GM19452 (cell line): ENCODE measurements around the gene NPAS1.
"Not testable (repeated sequence)": the region's sequence is repeated elsewhere in the genome, so short reads cannot be mapped to it uniquely, and the experiment has no call there.

Source experiments
- ATAC-seq: cut with Tn5 transposase; IDR thresholded peaks from one replicate; pipeline ENCODE4 v1.9.1; 2021; ENCODE audit not compliant: unreplicated experiment

Gene NPAS1

DNA sequence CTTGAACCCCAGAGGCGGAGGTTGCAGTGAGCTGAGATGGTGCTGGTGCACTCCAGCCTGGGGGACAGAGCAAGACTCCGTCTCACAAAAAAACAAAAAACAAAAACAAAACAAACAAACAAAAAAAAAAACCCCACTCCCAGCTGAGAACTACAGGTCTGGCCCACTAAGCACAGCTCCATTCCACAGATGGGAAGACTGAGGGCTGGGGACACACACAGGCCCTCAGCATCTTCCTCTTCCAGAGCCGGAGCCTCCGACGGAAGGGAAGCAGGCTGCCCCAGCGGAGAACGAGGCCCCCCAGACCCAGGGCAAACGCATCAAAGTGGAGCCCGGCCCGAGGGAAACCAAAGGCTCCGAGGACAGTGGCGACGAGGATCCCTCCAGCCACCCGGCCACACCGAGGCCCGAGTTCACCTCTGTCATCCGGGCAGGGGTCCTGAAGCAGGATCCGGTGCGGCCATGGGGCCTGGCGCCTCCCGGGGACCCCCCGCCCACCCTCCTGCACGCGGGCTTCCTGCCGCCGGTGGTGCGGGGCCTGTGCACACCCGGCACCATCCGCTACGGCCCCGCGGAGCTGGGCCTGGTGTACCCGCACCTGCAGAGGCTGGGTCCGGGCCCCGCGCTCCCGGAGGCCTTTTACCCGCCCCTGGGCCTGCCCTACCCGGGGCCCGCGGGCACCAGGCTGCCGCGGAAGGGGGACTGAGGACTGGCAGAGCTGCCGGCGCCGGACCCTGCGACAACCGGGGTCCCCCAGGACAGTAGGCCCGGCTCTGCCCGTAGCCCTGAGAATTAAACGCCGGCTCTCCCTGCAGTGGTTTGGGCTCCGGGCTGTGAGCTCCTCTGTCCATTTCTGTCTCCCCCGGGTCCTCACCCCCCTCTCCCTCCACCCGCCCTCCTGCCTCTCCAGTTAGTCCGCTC is 25.6 kb downstream of the NPAS1 start:
- ATAC-seq: no peak

DNA sequence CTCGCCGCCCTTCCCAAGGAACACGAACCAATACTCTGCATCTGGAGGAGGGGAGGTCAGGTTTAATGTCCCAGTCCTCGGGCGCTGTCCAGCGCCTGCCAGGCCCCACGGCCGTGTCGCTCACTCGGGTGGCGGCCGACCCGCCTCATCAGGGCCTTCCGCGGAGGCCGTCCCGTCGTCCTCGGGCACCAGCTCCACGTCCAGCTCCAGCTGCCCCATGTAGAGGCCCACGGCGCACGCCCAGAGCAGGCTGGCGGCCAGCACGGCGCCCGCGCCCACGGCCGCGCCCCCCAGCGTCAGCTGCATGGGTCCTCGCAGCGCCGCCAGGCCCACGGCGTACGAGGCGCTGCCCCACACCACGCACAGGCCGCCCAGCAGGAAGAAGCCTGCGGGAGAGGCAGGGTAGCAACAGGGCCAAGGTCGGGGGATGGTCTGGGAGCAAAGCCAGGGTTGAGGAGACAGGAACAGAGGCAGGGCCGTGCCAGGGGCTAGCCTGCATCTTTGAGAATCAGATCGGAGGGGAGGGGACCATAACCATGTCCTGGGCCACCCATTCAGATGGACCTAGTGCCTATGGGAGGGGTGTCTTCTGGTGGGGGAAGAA is 26.3 kb downstream of the NPAS1 start:
- no peak for ATAC-seq

DNA sequence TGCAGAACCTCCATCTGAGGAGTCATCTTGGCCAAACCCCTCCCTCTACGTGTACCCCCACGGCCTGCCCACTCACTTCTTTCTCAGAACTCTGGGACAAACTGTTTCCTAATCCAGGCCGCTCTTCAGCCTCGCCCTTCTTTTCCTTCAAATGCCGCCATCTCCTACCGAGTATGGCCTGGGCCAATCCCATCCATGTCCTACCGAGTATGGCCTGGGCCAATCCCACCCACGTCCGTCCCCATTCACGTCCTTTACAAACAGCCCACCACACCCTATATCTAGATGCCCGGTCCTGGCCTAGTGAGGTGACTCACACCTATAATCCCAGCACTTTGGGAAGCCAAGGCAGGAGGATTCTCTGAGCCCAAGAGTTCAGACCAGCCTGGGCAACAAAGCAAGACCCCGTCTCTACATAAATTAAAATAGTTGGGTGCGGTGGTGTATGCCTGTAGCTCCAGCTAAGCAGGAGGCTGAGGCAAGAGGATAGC is 27.7 kb downstream of the NPAS1 start:
- ATAC-seq: no peak

DNA sequence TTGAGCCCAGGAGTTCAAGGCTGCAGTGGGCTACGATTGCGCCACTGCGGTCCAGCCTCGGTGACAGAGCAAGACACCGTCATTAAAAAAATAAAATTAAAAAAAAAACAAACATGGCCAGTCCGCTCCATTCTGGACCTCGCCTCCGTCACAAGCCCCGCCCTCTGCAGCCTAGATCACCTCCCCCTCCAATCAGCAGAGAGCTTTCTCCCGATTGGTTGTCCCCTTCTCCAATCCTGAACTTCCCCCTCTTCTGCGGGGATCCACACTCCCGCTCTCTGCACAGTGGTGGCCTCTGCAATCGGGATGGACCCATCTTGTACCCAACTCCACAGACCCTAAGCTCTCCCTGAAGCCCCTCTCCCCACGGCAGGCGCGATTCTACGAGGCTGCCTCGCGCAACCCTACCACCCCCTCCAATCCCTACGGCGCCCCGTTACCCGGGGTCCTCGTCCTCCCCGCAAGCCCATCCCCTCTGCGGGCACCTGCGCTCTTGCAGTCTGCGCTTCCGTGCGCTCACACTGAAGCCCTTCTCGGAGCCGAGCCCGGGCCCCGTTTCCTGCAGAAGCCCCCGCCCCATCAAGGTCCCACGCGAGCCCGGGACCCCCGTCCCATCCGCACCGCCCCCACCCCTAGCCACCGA is 28.2 kb downstream of the NPAS1 start:
- ATAC-seq: peak; percentile 42

DNA sequence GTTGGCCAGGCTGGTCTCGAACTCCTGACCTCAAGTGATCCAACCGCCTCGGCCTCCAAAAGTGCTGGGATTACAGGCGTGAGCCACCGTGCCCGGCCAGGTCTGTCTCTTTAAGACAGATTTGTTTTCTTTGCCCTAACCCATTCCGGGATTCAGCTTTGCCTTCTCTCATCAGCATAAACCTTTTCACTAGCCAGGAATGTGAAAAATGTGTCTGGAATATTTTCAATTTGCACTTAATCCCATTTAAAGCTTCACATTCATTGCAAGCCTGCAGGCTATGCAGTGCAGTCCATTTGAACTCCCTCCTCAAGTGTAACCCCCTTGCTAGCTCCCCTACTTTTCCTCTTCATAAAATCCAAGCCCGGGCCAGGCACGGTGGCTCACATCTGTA is 29.7 kb downstream of the NPAS1 start:
- no peak for ATAC-seq

DNA sequence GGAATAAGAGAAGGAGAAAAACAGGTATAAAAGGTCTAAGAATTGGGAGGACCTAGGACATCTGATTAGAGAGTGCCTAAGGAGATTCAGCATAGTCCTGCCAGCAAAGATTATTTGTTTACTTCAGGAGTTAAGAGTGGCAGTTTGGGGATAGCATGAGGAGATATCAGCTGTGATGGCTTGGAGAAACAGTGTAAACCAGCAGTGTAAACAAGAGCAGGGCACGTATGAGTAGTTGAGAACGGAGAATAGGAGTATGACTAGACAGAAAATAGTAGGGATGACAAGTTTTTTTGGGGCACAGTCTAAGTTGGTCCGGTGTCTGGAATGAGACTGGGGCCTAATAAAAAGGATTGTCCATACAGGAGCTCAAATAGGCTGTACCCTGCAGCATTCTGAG is 30.9 kb downstream of the NPAS1 start:
- not testable (repeated sequence) for ATAC-seq

DNA sequence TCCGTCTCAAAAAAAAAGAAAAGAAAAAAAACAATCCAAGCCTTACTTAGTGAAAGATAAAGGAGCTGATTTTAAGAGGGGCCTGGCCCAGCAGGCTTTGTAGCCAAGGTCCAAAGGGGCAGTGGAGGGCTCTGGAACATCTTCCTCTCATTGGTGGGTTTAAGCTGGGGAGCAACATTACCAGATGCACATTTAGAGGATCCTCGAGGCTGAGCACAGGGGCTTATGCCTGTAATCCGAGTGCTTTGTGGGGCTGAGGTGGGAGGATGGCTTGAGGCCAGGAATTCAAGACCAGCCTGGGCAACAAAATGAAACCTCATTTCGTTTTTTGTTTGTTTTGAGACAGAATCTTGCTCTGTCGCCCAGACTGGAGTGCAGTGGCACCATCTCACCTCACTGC is 36.8 kb downstream of the NPAS1 start:
- no peak for ATAC-seq

DNA sequence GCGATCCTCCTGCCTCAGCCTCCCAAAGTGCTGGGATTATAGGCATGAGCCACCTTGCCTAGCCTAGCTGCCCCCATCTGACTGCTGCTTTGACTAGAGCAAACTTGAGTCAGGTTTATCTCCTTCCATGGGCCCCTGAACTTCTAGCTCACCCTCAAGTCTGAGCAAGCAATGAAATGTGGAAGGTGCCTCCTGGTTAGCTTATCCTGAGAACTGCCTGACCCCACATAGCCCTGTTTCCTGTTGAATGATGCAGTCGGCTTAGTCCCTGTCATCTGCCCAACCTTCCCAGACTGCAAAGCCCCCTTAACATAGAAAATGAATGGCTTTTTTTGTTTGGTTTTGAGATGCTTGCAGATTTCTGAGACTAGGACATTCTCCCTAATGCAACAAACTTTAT is 37.7 kb downstream of the NPAS1 start:
- ATAC-seq: no peak

DNA sequence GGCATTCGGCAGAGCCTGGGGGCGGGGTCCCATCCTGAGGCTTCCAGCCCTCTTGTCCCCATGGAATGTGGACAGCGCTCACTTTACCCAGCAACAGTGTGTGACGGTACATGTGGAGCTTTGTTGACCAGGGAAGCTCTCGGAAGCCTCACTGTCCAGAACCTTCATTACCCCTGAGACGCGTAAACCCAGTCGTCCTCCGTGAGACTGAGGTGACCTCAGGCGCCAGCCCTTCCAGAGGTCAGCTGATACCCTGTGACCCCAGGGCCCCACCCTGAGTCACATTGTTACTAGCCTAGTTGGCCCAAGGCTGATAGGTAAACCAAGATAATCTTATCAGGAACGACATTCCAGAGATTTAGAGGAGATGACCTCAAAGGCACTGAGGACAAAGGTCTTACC is 39.0 kb downstream of the NPAS1 start:
- ATAC-seq: no peak

DNA sequence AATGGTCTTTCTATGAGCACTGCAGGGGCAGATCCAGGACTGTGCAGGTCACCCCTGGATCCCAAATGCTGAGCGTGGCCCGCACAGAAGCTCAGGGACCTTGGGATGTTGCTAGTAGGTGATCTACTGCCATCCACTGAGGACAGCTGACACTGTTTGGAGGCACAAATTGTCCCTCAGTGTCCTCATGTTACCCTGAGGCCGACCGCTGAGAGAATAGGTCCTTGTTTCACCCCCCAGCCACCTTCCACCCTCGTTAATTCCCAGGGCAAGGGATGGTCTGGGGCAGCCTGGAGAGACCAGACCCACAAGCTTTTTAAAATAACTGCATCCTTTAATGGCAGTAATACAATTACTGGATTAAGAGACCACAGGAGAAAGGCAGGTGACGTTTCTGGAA is 44.2 kb downstream of the NPAS1 start:
- no peak for ATAC-seq

DNA sequence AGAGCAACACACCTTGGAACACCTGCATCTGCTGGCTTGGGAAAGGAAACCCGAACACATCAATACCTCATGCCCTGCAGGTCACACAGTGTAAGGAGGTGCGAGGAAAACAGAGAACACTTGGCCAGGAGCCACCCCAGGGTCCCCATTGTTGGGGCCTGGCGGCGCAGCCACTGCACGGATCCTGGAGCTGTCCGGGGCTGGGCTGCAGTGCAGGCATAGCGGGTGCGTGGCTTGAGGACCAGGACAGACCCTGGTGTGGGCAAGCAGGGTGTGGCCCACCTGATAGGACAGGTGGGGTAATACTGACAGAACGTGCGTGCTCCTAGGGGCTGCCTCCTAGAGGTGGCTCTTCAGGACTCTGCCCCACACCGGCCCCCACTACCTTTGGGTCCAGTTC is 45.6 kb downstream of the NPAS1 start:
- no peak for ATAC-seq

DNA sequence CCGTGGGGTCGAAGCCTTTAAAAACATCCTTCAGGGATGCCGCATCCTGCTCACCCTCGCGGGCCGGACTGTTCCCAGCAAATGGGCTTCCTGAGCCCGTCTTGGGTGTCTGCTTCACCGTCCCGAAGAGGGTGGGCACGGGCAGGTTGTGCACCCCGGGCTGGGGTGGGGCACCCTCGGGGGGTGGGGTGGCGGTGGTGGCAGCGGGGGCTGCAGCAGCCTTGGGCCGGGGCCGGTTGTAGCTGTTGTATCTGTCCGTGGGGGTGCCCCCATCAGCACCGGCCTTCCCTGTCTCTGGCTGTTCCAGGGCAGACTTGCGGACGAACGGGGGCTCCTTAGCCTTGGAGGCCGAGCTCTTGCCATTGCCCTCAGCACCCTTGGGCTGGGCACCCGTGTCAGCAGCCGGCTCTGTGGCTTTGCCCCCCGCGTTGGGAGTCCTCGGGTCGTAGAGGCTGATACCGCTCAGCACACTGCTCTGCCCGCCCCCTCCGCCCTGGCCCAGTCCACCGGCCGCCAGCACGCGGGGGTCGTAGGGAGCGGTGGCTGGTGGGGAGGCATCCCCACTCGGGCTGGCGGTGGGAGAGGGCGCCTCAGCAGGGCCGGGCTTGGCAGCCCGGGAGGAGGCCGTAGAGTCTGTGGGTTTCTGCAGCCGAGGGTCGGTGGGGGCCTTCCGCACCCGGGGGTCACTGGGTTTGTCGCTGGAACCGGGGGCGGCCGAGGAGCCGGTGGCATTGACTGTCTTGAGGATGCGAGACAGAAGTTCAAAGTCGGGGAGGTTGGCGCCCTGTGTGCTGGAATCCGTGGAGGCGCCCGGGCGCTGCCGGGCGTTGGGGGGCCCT is 47.0 kb downstream of the NPAS1 start:
- ATAC-seq: no peak

DNA sequence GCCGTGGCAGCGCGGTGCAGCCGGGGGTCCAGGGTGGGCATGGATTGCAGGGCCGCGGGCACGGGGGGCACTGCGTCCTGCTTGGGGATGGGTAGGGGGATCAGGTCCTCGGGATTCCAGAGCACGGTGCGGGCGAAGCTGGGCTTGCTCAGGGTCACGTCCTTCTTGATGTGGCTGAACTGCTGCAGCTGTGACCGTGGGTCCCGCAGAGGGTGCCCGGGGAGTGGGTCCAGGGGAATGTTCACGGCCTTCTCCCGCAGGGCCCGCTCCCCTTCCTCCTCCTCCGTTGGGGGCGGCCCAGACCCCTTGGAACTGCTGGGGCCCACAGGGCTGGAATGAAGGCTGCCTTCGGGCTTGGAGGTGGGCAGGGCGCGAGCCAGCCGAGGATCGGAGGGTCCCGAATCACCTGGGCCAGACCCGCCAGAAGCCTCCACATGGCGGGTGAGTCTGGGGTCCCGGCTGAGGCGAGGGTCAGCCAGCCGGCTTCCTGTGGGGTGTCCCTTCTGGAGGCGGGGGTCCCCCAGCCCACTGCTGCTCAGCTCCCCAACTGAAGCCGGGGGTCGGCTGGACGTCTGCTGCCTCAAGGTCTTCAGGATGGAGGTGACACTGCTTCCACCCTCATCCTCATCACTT is 47.7 kb downstream of the NPAS1 start:
- ATAC-seq: no peak

DNA sequence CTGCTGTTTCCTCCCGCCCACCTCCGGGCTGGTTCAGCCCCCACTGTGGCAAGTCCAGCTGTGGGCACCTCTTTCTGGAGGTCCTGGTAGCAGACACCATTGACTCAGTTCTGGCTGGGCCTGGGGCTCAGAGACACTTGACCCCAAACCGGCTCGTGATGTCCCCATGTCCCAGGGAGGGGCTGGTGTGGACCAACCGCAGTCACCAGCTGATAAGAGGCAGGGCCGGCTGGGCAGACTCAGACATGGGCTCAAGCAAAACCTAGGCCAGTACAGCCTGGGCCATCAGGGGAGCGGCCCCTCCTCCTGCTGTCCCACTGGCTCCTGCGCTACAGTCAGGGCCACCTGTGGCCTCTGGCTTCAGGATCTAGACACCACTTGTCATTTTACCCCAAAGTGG is 48.6 kb downstream of the NPAS1 start:
- no peak for ATAC-seq

DNA sequence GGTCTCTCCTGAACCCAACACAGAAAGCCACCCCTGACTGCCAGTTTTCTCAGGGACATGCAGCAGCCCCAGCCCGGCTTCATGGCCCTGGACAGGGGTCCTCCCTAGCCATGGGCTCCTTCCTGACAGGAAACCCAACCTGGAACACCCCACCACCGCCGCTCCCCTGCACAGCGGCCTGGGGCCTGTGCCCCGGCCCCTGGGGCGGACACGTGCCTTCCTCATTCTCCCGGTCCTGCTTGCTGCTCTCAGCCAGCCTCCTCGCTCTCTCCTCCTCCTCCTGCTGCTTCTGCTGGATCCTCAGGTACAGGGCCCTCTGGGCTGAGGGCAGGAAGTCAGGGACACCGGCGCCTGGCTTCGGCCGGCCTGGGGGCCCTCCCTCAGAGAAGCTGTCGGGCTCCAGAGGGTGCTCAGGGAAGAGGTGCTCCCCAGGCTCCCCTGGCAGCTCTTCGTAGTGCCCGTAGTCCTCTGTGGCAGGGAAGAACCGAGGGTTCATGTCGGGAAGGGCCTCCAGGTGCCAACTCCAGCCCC is 49.3 kb downstream of the NPAS1 start:
- no peak for ATAC-seq

DNA sequence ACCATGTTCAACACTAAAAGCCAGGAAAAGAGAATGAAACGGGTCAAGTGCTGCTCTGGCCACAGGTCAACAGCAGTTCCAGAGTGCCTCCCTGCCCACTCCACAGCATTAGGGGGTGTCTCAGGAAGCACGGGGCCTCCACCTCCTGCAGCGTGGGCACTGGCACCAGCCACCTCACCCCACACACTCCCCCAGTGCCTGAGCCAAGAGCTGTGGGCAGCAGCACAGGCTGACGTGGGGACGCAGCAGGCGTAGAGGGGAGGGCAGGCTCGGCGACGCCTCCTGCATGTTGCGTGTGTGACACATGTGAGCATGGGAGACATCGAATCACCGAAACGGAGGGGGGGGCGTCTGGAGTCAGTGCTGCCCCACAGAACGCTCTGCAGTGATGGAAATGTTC is 50.2 kb downstream of the NPAS1 start:
- no peak for ATAC-seq

DNA sequence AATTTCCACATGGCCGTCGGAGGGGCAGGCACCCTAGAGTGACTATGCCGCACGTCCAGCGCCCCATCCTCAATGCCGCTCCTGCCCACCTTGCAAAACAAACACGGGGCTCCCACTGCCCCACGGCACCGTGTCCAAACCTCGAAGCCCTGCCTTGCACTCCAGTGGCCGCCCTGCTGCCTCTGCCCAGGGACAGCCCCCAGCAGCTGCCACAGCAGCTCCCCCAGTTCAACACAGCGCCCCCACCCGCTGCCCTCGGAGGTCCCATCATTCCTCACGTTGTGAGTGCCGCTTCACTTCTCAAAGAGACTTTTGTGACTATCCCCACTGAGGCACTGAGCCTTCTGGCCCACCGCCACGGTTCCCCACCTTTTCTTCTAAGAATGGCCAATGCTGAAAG is 51.1 kb downstream of the NPAS1 start:
- no peak for ATAC-seq

DNA sequence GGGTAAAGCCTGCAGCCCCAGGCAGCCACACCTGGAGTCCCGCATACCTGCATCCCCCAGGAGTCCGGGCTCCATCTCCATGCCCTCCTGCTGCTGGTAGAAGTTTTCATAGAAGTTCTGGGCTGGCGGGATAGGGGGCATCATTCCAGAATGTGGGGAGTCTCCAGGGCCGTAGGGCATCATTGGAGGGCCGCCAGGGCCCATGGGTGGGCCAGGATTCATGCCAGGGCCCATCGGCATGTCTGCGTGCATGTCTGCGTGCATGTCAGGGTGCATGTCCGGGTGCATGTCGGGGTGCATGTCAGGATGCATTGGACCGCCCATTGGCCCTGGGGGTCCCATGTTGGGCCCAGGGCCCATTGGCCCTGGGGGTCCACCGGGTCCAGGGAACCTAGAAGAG is 52.1 kb downstream of the NPAS1 start:
- ATAC-seq: no peak

DNA sequence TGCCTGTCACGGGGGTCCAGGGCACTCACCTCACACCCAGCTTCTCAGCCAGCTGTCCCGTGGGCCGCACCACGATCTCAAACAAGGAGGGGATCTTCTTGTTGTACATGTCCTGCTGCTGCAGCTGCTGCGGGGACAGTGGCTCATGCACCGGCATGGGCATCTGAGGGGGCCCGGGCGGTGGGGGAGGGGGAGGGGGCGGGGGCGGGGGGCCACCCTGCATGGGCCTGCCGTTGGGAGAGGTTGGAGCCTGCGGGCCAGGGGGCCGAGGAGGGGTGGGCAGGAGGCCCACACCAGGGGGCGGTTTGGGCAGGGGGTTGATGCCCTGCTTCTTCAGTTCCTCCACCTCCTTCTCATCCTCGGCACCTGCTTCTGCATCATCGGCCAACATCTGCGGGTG is 52.7 kb downstream of the NPAS1 start:
- ATAC-seq: no peak

DNA sequence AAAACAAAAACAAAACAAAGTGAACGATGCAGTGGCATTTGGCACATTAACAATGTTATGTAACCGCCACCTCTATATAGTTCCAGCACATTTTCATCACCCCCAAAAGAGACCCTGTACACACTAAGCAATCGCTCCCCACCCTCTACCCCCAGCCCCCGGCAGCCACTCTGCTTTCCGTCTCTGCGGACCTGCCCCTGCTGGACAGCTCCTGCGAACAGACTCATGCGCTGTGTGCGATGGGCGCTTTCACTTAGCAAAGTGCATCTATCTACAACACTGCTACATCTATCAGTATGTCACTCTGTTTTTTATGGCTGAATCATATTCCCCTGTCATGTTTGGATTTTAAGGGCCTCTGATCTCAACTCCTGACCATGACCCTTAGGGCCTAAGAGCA is 53.9 kb downstream of the NPAS1 start:
- ATAC-seq: no peak
